WTC11 (cell line): Measurements from ENCODE around the gene MAN1B1. TPM values are rescaled to one million over a fixed set of nuclear protein-coding genes. Genes with fewer than 3 reads are reported as not detected.

Source experiments
- ATAC-seq: fragments of 200-7000 bp; cut with Tn5 transposase; 2 replicates; pipeline ENCODE4 v1.10.0; 2021; ENCODE audit warnings: mild to moderate bottlenecking, moderate library complexity
- CTCF ChIA-PET: fragments of 300-600 bp; sonication (Branson Sonifier 250); formaldehyde crosslinking; loops from one replicate; lab custom pipeline; 2021; ENCODE audit warnings: antibody characterized with exemption; lab: Charles Lee
- POLR2A ChIA-PET: fragments of 350-600 bp; sonication (Branson Sonifier 250); formaldehyde crosslinking; loops from one replicate; lab custom pipeline; 2021; ENCODE audit warnings: antibody characterized with exemption; lab: Charles Lee
- DNase-seq: peaks from one replicate; pipeline ENCODE4 v3.0.0; 2021; ENCODE audit warnings: low spot score
- H3K27ac Mint-ChIP-seq: 2 replicates; pipeline ENCODE4 v1.8.0; 2021; ENCODE audit warnings: mixed read lengths
- H3K27me3 Mint-ChIP-seq: 2 replicates; pipeline ENCODE4 v1.8.0; 2021; ENCODE audit warnings: low read depth, mild to moderate bottlenecking, moderate library complexity, mixed read lengths
- H3K36me3 Mint-ChIP-seq: 2 replicates; pipeline ENCODE4 v1.8.0; 2021; ENCODE audit warnings: mixed read lengths
- H3K4me1 Mint-ChIP-seq: 2 replicates; pipeline ENCODE4 v1.8.0; 2022; ENCODE audit warnings: mixed read lengths
- H3K4me3 Mint-ChIP-seq: 2 replicates; pipeline ENCODE4 v1.8.0; 2021; ENCODE audit warnings: mild to moderate bottlenecking, moderate library complexity, mixed read lengths
- H3K9me3 Mint-ChIP-seq: 2 replicates; pipeline ENCODE4 v1.8.0; 2021; ENCODE audit warnings: mixed read lengths
- JAZF1 ChIP-seq: fragments of 250-450 bp; sonication (Bioruptor Pico); IDR thresholded peaks from 2 replicates; pipeline ENCODE4 v1.9.0; 2021; ENCODE audit warnings: moderate library complexity, mild to moderate bottlenecking, inconsistent platforms
- JUN ChIP-seq: sonication (generic); formaldehyde crosslinking; IDR thresholded peaks from 2 replicates; pipeline ENCODE4 v1.8.0; 2023; ENCODE audit warnings: mild to moderate bottlenecking, missing genetic modification reagents
- SP1 ChIP-seq: sonication (generic); formaldehyde crosslinking; conservative IDR thresholded peaks from 2 replicates; pipeline ENCODE4 v1.8.1; 2022; ENCODE audit warnings: missing genetic modification reagents
- ZNF232 ChIP-seq: sonication (generic); formaldehyde crosslinking; IDR thresholded peaks from 2 replicates; pipeline ENCODE4 v1.8.0; 2022; ENCODE audit warnings: mild to moderate bottlenecking, missing genetic modification reagents
- ZNF396 ChIP-seq: fragments of 250-450 bp; sonication (Bioruptor Pico); IDR thresholded peaks from 2 replicates; pipeline ENCODE4 v1.8.0; 2021; ENCODE audit warnings: mild to moderate bottlenecking, moderate library complexity, borderline replicate concordance
- total RNA-seq: library from RNA; stranded (reverse); gene quantifications from 3 replicates; pipeline ENCODE4 v1.2.3, GENCODE V29; 2021
- TF ChIP-seq, protein P1 (sequence below): sonication (generic); formaldehyde crosslinking; IDR thresholded peaks from 2 replicates; pipeline ENCODE4 v1.8.1; 2022; ENCODE audit warnings: mild to moderate bottlenecking, missing genetic modification reagents, moderate library complexity, borderline replicate concordance
- TF ChIP-seq, protein P2 (sequence below): sonication (generic); formaldehyde crosslinking; IDR thresholded peaks from 2 replicates; pipeline ENCODE4 v1.8.1; 2023; ENCODE audit warnings: mild to moderate bottlenecking, missing genetic modification reagents, moderate library complexity
- TF ChIP-seq, protein P3 (sequence below): sonication (generic); formaldehyde crosslinking; IDR thresholded peaks from 2 replicates; pipeline ENCODE4 v1.8.0; 2022; ENCODE audit warnings: mild to moderate bottlenecking, missing genetic modification reagents
- TF ChIP-seq, protein P4 (sequence below): fragments of 200-600 bp; IDR thresholded peaks from 2 replicates; pipeline ENCODE4 v1.8.0; 2022; ENCODE audit warnings: antibody characterized with exemption
- TF ChIP-seq, protein P5 (sequence below): fragments of 250-450 bp; sonication (Bioruptor Pico); IDR thresholded peaks from 2 replicates; pipeline ENCODE4 v1.9.0; 2021; ENCODE audit warnings: mild to moderate bottlenecking
- TF ChIP-seq, protein P6 (sequence below): sonication (generic); formaldehyde crosslinking; IDR thresholded peaks from 2 replicates; pipeline ENCODE4 v1.8.0; 2022; ENCODE audit warnings: missing genetic modification reagents

Gene MAN1B1
- total RNA-seq, 1 experiment from 2014 or later: 57.1 TPM

DNA sequence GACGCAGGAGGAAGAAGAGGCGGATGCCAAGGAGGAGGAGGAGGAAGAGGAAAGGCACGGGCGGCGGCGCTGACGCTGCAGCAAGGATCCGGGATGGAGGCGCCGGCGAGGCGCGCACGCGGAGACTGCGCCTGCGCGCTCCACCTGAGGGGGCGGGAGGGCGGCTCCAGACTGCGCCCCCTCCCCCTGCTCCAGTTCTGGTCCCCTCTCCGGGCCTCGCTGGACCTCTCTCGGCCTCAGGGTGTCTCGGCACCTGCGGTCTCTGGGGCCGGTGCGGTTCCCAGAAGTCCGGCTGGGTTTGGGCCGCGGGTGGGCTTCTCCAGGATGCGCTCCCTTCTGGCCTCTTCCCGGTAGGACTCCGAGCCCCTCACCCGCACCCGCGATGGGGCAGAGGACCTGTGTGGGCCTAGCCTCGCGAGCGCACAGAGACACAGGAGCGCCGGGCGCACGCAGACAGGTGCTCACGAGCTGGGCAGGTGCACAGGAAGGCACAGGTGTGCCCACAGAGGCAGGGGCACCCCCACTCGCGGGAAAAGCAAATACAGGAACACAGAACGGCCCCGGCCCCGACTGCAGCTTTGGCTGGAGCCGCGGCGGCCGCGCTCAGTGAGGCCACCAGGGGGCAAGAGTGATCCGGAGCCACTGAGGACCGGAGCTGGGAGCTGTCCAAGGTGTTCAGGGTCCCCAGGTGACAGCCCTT is 40.5 kb upstream of the MAN1B1 start, which contains the start of gene NPDC1 (continued):
- TF ChIP-seq, protein P1, sequence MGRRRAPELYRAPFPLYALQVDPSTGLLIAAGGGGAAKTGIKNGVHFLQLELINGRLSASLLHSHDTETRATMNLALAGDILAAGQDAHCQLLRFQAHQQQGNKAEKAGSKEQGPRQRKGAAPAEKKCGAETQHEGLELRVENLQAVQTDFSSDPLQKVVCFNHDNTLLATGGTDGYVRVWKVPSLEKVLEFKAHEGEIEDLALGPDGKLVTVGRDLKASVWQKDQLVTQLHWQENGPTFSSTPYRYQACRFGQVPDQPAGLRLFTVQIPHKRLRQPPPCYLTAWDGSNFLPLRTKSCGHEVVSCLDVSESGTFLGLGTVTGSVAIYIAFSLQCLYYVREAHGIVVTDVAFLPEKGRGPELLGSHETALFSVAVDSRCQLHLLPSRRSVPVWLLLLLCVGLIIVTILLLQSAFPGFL: no peak
- TF ChIP-seq JAZF1 (CRISPR knock-in tag) (no peak), ZNF396 (no peak), JUN (peak; percentile 86; the same call in 1 of the 2 replicates)
- TF ChIP-seq, protein P2, sequence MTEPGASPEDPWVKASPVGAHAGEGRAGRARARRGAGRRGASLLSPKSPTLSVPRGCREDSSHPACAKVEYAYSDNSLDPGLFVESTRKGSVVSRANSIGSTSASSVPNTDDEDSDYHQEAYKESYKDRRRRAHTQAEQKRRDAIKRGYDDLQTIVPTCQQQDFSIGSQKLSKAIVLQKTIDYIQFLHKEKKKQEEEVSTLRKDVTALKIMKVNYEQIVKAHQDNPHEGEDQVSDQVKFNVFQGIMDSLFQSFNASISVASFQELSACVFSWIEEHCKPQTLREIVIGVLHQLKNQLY: 0 out of 2 replicates have a peak, but pooled peaks have one; percentile 62
- TF ChIP-seq, protein P3, sequence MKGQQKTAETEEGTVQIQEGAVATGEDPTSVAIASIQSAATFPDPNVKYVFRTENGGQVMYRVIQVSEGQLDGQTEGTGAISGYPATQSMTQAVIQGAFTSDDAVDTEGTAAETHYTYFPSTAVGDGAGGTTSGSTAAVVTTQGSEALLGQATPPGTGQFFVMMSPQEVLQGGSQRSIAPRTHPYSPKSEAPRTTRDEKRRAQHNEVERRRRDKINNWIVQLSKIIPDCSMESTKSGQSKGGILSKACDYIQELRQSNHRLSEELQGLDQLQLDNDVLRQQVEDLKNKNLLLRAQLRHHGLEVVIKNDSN: peak; percentile 68
- TF ChIP-seq, protein P4, sequence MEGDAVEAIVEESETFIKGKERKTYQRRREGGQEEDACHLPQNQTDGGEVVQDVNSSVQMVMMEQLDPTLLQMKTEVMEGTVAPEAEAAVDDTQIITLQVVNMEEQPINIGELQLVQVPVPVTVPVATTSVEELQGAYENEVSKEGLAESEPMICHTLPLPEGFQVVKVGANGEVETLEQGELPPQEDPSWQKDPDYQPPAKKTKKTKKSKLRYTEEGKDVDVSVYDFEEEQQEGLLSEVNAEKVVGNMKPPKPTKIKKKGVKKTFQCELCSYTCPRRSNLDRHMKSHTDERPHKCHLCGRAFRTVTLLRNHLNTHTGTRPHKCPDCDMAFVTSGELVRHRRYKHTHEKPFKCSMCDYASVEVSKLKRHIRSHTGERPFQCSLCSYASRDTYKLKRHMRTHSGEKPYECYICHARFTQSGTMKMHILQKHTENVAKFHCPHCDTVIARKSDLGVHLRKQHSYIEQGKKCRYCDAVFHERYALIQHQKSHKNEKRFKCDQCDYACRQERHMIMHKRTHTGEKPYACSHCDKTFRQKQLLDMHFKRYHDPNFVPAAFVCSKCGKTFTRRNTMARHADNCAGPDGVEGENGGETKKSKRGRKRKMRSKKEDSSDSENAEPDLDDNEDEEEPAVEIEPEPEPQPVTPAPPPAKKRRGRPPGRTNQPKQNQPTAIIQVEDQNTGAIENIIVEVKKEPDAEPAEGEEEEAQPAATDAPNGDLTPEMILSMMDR: peak; percentile 83
- TF ChIP-seq, protein P5, sequence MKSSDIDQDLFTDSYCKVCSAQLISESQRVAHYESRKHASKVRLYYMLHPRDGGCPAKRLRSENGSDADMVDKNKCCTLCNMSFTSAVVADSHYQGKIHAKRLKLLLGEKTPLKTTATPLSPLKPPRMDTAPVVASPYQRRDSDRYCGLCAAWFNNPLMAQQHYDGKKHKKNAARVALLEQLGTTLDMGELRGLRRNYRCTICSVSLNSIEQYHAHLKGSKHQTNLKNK (CRISPR knock-in tag): no peak
- TF ChIP-seq, protein P6, sequence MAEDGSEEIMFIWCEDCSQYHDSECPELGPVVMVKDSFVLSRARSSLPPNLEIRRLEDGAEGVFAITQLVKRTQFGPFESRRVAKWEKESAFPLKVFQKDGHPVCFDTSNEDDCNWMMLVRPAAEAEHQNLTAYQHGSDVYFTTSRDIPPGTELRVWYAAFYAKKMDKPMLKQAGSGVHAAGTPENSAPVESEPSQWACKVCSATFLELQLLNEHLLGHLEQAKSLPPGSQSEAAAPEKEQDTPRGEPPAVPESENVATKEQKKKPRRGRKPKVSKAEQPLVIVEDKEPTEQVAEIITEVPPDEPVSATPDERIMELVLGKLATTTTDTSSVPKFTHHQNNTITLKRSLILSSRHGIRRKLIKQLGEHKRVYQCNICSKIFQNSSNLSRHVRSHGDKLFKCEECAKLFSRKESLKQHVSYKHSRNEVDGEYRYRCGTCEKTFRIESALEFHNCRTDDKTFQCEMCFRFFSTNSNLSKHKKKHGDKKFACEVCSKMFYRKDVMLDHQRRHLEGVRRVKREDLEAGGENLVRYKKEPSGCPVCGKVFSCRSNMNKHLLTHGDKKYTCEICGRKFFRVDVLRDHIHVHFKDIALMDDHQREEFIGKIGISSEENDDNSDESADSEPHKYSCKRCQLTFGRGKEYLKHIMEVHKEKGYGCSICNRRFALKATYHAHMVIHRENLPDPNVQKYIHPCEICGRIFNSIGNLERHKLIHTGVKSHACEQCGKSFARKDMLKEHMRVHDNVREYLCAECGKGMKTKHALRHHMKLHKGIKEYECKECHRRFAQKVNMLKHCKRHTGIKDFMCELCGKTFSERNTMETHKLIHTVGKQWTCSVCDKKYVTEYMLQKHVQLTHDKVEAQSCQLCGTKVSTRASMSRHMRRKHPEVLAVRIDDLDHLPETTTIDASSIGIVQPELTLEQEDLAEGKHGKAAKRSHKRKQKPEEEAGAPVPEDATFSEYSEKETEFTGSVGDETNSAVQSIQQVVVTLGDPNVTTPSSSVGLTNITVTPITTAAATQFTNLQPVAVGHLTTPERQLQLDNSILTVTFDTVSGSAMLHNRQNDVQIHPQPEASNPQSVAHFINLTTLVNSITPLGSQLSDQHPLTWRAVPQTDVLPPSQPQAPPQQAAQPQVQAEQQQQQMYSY (CRISPR knock-in tag): 0 out of 2 replicates have a peak, but pooled peaks have one; percentile 20

DNA sequence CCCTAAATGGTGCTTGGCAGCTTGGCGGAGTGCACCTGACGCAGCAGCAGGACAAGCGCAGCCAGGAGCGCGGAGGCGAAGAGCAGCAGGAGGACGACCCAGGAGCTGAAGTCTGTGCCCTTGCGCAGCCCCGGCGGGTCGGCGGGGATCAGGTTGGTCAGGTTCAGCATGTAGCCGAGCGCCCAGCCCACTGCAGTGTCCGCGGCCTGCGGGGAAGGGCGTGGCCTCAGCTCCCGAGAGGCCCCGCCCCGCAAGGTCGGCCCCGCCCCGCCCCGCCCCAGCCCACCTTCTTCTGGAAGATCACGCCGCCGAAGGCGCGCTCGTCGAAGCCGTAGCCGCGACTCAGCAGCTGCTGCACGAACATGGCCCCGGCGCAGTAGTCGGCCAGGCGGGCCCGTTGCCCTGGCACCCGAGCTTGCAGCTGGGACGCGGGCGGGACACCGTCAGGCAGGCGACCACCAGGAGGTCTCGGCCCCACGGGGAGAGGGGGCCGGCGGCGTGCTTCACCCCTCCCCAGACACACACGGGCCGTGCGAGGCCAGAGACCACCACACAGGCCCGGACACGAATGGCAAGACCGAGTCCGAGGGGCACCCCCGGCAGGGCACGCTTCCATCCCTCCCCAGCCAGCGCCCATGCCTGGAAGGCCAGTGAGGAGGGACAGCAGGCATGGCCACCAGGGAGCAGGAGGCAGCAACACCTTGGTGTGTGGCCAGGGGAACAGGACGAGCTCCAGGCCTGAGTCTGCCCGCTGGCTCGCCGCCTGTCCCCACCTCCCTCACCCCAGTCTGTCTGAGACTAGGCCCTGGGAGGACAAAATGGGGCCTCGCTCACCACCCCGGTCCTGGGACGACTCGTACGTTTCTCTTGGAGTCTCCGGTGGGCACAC is 37.9 kb upstream of the MAN1B1 start:
- Mint-ChIP-seq H3K27ac (no peak overlapping the region), H3K9me3 (no peaks in the 10 kb centered on the region), H3K27me3 (peaks cover 57% of the 10 kb centered on the region), H3K36me3 (no peaks in the 10 kb centered on the region), H3K4me3 (no peak overlapping the region), H3K4me1 (peaks cover 10% of the 10 kb centered on the region)
- ChIA-PET CTCF (interaction anchor here (0.5 to 3.4 kb wide), 40 partner anchors 10 to 501 kb away, joined by 3 to 179 read pairs (median 4); partner anchors contain the start of genes ABCA2, CYSRT1, GRIN1 and LCN12), POLR2A (no interaction called here)
- ATAC-seq: peak; percentile 5
- DNase-seq: peak; percentile 57
- TF ChIP-seq ZNF396: no peak
- no peak for TF ChIP-seq ZNF232 (CRISPR knock-in tag)
- TF ChIP-seq SP1 (CRISPR knock-in tag): 0 out of 2 replicates have a peak, but pooled peaks have one; percentile 32
- TF ChIP-seq, protein P5 (CRISPR knock-in tag): no peak
